GM19467 (cell line): ENCODE measurements around the gene TOGARAM1.

Experiments used
- ATAC-seq: cut with Tn5 transposase; IDR thresholded peaks from one replicate; pipeline ENCODE4 v1.9.1; 2021; ENCODE audit warnings: mild to moderate bottlenecking, moderate library complexity; ENCODE audit not compliant: unreplicated experiment

Gene TOGARAM1

GRCh38 chr14:44963044-44963528 lies 1.1 kb downstream of the TOGARAM1 start:
- no peak for ATAC-seq

- ATAC-seq, result no peak
These were observed 1.9 kb downstream of the TOGARAM1 start for GRCh38 chr14:44963775-44964380.

- no peak for ATAC-seq
These were observed 4.8 kb downstream of the TOGARAM1 start for GRCh38 chr14:44966601-44967336.

GRCh38 chr14:44968714-44969113 lies 6.7 kb downstream of the TOGARAM1 start:
- no peak for ATAC-seq

GRCh38 chr14:44970907-44971306 lies 8.9 kb downstream of the TOGARAM1 start:
- no peak for ATAC-seq

GRCh38 chr14:44971459-44971858 lies 9.5 kb downstream of the TOGARAM1 start:
- ATAC-seq, result no peak

GRCh38 chr14:44979273-44979672 lies 17.3 kb downstream of the TOGARAM1 start:
- ATAC-seq, result no peak

GRCh38 chr14:44979740-44980356 lies 17.9 kb downstream of the TOGARAM1 start:
- no peak for ATAC-seq

GRCh38 chr14:44981198-44981597 lies 19.2 kb downstream of the TOGARAM1 start:
- ATAC-seq, result no peak

GRCh38 chr14:44982594-44982993 lies 20.6 kb downstream of the TOGARAM1 start:
- ATAC-seq, result no peak

GRCh38 chr14:44988694-44989093 lies 26.7 kb downstream of the TOGARAM1 start:
- ATAC-seq, result no peak

GRCh38 chr14:44989497-44990440 lies 27.8 kb downstream of the TOGARAM1 start:
- no peak for ATAC-seq

GRCh38 chr14:44990533-44990932 lies 28.5 kb downstream of the TOGARAM1 start:
- no peak for ATAC-seq

- ATAC-seq, result no peak
These were observed 33.2 kb downstream of the TOGARAM1 start for GRCh38 chr14:44995196-44995595.

- no peak for ATAC-seq
These were observed 33.8 kb downstream of the TOGARAM1 start for GRCh38 chr14:44995770-44996294.

GRCh38 chr14:45003924-45004323 lies 41.9 kb downstream of the TOGARAM1 start:
- no peak for ATAC-seq

- ATAC-seq, result no peak
These were observed 53.1 kb downstream of the TOGARAM1 start for GRCh38 chr14:45015133-45015532.

GRCh38 chr14:45028107-45028626 lies 66.2 kb downstream of the TOGARAM1 start:
- ATAC-seq, result no peak

GRCh38 chr14:45034730-45035129 lies 72.7 kb downstream of the TOGARAM1 start:
- no peak for ATAC-seq

GRCh38 chr14:45038256-45038655 lies 76.3 kb downstream of the TOGARAM1 start:
- ATAC-seq, result no peak
